PFSK-1 (cell line): Measurements from ENCODE around the gene MCM10.

ENCODE experiments used
- FOXP2 ChIP-seq: optimal IDR thresholded peaks from 2 replicates; pipeline ENCODE3; 2011; ENCODE audit warnings: borderline replicate concordance, control low read depth, inconsistent platforms; ENCODE audit not compliant: insufficient read depth; ENCODE audit errors: extremely low read length, extremely low read depth
- POLR2AphosphoS5 ChIP-seq: IDR thresholded peaks from 2 replicates; pipeline ENCODE4 v1.6.1; 2012; ENCODE audit warnings: low read depth, mild to moderate bottlenecking, control low read depth, low read length, moderate library complexity
- REST ChIP-seq, 2 experiments: IDR thresholded peaks; 2 replicates each; pipeline versions ENCODE4 v1.6.1 to v1.8.0; 2011 to 2012; ENCODE audit warnings: low read depth in 2 of 2, low read length in 2 of 2, control low read depth in 1 of 2, inconsistent platforms in 1 of 2, mild to moderate bottlenecking in 1 of 2, moderate library complexity in 1 of 2; ENCODE audit not compliant: insufficient read depth in 1 of 2
- SIN3A ChIP-seq: IDR thresholded peaks from 2 replicates; pipeline ENCODE4 v1.6.1; 2012; ENCODE audit warnings: mild to moderate bottlenecking, low read length, moderate library complexity, borderline replicate concordance; ENCODE audit not compliant: insufficient read depth
- TAF1 ChIP-seq: IDR thresholded peaks from 2 replicates; pipeline ENCODE4 v1.6.1; 2012; ENCODE audit warnings: low read length, control low read depth, borderline replicate concordance; ENCODE audit not compliant: insufficient read depth

- TF ChIP-seq REST (IDR thresholded peaks at IDR 0.05; ENCODE audit: insufficient read depth in 1 of 2, low read depth in 2 of 2, low read length in 2 of 2) (no peak), TAF1 (no peak), SIN3A (no peak), FOXP2 (no peak), POLR2AphosphoS5 (no peak)
These were observed 95.3 kb downstream of the MCM10 start for GRCh38 chr10:13256627-13257026.
